GM19438 (cell line): ENCODE results near the gene IHH.

Experiments
- ATAC-seq: cut with Tn5 transposase; IDR thresholded peaks from one replicate; pipeline ENCODE4 v1.9.1; 2021; ENCODE audit warnings: low read depth; ENCODE audit not compliant: unreplicated experiment

Gene IHH

DNA sequence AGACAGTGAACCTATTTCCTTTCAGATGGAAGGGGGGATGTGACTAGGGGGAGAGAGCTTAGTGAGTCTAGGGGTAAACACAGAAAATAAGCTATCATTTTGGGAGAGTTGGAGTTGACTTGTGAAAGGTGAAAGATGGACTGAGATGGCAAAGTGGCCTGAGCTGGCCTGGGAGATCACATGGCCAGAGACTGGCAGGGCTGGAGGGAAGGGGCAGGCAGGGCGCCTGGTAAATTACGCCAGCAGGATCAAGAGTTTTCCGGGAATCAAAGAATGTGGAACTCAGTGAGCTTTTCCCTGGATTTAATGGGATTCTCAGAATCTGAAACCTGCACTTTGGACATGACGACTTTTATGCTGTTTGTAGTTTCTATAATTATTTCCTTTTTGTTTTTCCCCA is 18.6 kb downstream of the IHH start:
- no peak for ATAC-seq

DNA sequence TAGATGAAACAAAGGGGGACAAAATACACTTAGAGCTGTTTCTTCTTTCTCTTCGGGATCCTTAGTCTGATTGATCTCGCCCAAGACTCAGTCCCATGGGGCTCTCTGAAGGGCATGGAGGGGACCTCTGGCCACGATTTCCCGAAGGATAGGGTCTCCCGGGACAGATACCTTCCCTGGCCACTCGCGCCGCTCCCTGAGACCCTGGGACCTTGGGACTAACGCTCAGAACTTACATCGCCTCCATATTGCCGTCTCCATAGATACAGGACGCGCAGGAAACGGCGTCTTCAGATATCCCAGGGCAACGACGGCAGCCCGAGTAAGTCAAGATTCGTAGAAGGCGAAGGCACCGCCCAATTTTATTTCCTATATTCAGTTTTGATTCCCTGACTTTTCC is 19.5 kb downstream of the IHH start, which contains the start of gene CFAP65:
Gene CFAP65 (minus strand): TSS at position 265 of the 400 bp plus-strand sequence. CDS start 2,468 bp downstream, outside the sequence.
- no peak for ATAC-seq

DNA sequence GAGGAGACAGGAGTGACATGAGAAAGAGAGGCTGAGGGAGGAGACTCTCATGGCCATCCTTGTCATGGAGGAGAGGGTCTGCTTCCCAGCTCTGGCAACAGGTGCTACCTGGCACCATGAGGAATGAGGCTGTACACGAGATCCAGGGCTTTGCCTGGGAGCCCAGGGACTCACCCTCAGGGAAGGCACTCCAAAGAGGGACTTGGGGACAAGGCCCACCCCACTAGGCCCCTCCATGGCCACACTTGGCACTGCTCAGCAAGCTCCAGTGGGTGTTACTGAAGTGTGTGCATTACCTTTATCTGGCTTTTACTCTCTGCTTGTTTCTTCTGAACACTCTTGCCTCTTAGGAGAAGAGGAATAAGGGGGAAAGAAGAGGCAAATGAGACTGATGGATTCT is 22.1 kb downstream of the IHH start:
- ATAC-seq, result no peak

DNA sequence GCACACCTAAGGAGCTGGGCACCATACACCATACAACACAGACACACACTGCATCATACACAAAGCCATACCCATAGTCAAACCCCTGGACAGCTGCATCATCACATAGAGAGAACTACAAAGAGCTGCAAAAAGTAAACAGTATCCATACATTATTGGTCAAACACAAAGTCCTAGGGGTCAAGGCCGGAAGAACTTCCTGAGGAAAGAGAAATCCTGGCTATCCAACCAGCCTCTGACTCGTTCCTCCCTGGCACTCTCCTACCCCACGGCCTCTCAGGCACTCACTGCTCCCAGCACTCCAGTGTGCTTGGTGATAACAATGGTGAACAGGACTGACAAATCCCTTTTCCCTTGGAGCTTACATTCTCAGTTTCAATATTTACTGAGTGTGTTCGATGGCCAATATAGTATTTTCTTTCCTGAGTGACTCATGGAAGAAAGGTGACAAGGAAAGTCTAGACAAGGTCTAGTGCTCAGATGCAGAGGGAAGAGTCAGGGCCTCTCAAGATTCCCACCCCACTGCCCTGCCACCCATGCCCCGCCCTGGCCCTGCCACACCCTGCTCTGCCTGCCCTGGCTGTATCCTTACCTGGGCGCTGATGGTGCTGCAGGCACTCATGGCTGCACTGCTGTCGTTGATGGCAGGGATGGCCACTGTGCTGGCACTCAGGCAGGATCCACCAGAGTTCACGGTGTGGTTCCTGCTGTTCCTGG is 22.8 kb downstream of the IHH start:
- ATAC-seq, result no peak

DNA sequence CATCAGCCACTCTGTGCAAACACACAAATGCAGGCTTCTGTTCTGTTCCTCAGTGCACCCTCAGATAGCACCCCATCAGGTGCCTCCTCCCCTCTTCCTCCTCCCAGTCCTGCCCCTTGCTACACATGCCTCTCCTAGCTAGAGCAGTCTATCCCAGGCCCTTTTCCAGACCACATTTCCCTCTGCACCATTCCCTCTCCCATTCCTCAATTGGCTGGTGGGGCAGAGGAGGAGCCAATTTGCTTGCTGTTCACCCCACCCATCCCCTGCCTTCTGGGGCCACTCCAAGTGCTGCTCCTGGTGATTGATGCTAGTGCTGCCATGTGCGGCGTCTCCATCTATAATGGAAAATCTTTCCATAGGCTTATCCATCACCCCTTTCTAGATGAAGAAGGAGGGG is 24.8 kb downstream of the IHH start:
- ATAC-seq, result no peak

DNA sequence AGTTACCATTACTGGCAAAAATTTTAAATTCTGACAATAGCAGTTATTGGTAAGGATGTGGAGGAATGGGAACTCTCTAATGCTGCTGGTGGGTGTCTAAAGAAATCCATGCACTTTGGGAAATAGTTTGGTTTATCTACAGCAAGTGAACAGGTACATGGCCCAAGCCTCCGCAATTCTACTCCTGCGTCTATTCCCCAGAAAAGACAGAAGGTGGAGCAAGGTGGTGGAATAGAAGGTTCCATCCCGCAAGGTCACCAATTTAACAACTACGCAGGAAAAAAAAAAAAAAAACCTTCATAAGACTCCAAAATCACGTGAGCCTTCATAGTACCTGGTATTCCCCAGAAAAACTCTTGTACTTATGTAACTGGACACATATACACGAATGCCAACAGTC is 25.9 kb downstream of the IHH start:
- ATAC-seq, result no peak

DNA sequence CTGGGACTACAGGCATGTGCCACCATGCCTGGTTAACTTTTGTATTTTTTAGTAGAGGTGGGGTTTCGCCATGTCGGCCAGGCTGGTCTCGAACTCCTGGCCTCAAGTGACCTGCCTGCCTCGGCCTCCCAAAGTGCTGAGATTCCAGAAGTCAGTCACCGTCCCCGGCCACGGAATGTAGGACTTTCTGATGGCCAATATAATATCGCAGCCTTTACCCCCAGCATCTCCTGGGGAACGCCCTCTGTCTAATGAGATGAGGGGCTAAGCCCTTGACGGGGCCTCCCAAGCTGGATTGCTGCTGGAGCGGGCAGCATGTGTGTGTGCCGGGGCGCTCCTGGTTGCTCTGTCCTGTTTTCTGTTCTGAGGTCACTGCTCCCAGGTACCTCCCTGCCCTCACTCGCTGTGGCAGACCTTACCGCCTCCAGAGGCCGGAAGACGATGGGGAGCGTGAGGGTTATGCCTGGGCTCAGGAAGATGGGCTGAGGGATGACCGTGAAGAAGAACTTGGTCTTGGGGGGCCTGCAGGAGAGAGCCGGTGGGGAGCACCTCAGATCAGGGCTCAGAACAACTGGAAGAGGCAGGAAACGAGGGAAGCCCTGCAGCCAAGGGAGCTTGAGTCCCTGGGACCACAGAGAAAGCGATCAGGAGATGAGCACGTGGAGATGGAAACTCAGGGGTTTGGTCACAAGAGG is 28.5 kb downstream of the IHH start:
- ATAC-seq, result no peak

DNA sequence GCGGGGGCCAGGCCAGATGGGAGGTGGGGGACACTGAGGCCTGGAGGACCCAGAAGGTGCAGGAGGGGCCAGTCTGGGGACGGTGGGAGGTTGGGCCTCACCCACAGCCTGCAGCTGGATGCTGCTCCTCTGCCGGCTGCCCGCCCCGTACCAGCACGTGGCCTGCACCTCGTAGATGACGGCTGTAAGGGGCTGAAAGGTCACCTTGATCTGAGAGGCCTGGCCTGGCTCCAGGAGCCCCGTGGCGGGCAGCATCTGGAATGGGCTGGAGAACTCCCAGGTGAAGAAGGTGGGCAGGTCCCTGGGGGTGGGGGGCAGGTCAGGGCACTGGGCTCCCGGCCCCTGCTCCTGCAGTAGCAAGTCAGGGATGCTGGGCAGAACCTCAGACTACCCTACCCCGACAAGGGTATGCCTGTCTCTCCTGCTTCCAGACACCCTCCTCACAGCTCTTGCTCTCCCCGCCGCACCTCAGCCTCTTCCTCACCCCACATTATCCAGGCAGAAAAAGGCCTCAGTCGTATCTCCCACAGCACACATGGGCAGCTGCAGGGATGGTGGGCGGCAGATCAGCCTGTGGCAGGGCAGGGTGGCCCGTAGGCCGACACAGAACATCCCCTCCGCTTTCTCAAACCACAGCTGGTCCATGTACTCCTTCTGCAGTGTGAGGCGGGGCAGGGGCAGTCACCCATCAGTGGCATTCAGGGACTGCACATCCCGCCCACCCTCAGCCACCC is 29.5 kb downstream of the IHH start:
- ATAC-seq, result no peak

DNA sequence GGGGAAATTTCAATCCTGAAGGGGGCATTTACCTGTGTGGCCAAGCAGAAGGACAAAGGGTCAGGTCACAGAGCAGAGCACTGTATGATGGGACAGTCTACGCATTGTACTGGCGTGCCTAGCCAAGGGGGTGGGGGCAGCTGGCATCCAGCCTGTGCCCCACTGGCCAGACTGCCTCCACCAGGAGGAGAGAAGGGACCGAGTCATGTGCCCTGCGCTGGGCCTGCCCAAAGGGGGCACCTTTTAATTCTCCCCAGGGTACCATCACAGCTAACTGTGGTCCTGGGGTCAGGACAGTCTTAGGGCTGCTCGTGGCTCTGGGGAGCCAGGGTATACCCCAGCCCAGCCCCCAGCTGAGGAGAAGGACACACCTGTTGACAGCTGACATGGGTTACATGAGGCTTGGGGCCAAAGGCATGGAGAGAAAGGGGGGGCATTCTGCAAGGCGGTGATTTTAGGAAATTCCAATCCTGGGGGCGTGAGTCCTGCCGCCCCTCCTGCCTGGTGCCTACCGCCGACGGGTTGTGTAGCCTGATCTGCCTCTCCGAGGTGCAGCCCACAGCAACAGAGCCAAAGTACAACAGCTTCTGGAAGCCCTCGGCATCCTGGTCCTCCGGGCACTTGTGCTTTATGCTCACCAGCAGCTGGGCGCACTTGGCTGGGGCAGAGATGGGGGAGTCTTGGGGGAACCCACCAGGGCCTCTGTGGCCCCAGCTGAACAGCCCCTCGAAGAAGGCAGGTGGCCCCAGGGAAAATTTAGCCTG is 30.4 kb downstream of the IHH start:
- no peak for ATAC-seq

DNA sequence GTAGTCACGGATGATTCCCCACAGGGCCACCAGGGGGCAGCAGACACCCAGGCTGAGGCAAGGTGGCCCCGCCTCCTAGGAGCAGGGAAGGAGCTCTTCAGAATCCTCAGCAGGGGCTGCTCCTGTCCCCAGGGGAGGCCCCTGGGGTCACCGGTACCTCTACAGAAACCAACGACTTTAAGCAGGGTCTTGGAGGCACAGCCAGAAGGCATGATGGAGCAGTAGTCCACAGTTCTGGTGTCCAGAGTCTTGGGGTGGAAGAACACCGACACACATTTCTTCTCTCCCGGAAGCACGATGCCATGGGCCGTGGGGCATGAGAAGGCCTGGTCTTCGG is 30.9 kb downstream of the IHH start:
- peak; percentile 62 for ATAC-seq

DNA sequence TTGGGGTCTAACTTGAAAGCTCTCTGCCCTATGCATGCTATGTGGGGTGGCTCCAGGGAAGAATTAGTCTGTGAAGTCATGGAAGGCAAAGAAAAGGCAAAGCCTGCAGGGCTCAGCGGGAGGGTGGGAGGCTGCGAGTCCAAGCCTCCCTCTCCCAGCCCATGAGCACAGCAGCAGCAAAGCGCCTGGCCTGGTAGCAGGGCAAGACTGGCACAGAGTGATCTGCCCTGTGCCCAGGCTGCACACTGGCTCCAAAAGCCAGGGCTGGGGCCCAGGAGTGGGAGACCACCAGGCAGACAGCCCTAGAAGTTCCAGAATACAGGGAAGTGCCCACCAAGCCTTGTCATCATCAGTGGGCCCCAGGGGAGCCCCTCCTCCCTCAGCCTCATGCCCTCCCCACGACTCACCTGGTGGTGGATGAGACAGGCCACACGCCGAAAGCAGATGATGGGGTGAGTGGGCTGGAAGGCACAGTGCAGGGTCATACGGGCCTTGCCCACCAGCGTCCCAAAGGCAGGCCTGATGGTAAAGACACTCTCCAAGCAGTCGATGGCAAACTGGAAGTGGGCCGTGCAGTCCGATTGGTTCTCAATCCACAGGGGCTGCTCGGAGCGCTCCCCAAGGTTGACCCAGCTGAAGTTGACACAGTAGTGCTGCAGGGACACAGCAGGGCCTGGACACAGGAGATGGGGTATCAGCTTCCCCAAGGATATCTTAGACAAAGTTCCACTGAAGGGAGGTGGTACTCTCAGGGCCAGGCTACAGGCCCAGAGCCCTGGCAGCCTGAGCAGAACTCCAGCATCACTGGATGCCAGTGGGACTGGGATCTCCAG is 31.5 kb downstream of the IHH start:
- no peak for ATAC-seq

DNA sequence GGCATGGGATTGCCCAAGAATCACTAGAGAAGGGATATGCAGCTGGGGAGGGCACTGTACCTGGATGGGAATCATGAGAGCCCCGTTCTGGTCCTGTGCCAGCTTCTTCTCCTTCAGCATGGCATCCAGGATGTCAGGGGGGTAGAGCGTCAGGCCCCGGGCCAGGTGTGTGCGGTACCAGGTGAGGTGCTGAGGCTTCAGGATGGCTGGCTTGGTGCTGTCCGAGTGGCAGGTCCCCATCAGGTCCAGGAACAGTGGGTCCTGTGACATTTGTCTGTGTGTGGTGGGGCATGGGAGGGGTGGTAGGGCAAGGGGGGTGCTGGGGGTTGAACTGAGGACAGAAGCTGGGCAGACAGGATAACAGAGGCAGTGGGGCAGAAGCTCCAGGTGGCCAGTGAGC is 32.6 kb downstream of the IHH start:
- no peak for ATAC-seq

DNA sequence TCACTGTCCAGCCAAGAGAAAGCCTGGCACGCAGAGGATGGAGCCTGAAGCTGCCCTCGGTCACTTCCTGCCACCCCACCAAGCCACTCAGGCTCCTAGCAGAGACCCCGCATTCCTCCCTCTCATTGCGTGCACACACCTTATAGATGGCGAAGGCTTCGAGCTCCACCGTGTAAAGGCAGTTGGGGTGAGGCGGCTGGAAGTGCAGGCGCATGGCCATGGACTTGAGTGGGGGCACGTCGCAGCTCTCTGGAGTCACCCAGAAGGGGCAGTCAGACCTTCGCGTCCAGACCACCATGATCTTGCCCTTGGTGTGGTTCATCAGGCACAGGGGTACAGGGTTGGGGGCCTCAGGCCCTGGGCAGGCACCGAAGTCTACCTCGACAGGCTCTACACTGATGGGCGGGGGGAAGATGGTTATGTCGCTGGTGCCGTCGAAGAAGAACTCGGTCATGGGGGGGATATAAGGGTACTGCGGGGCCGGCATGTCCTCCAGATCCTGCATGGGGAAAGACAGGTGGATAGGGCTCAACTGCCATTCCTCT is 33.1 kb downstream of the IHH start:
- ATAC-seq, result no peak

DNA sequence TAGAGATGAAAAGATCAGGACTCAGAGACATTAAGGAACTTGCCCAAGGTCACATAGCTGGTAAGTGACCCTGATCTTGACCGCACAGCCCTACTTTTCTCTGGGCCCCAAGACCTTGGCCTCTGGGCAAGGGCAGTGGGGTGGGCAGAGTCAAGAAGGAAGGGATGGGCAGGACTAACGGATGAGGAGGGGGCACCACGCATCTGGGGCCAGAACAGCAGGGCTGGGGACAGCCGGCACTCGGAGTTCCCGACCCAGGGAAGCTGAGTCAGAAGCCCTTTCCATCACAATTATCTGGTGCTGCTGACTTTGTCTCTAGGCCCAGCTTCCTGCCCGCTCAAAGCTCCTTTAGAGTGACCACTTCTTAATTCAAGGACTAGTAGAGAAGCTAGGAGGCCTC is 33.8 kb downstream of the IHH start:
- ATAC-seq, result no peak

DNA sequence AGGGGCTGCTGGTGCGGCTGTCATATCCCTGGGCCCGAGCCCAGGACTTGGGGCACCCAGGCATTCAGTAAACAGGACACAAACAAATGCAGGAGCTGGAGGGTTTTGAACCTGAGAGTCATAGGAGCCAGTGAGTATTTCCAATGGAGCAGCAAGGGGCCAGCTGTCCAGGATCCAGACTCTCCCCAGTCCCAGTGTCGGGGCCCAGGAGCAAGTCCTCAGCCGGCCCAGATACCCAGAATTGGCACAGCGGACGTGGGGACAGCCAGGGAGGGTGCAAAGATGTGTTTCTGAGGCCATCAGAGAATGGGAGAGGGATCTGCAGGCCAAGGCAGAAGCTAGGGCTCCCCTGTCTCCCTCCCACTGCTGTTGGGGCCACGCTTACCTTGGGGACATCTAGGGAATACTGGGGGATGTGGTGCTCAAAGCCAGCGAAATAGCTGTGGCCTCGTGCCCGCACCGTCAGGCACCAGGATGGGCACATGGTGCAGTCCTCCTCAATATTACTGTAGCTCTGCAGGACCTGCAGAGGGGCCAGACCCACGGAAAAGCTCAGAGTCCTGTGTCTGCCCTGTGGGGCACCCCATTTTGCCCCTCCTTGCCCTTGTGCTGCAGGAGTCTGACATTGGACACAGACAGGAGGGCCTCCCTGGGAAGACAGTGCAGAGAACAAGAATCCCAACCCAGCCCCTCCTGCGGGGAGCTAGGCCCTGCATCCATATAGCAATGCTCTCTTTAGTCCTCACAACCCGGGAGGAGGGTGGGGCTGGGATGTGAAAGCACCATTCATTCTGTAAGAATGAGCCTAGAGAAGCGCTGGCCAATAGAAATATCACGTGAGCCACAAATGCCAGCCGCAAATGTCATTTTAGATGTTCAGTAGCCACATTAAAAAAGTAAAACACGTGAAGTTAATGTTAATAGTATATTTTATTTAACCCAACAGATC is 34.8 kb downstream of the IHH start:
- ATAC-seq, result no peak

DNA sequence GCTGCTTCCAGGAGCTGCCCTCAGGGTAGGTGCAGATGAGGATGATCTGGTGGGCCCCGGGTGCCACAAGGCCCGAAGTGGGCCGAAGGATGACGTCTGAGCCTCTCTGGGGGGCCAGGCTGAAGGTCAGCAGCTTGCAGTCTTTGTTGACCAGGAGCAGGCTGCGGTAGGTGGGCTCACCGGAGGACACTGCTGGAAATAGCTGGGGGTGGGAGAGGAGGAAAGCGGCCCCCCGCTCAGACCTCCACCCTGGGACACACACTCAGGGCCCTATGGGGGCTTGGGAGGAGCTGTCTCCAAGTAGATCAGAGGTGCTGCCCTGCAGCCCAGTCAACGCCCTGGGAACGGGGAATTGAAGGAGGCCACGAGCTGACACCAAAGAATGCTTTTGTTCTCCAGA is 36.7 kb downstream of the IHH start:
- no peak for ATAC-seq

DNA sequence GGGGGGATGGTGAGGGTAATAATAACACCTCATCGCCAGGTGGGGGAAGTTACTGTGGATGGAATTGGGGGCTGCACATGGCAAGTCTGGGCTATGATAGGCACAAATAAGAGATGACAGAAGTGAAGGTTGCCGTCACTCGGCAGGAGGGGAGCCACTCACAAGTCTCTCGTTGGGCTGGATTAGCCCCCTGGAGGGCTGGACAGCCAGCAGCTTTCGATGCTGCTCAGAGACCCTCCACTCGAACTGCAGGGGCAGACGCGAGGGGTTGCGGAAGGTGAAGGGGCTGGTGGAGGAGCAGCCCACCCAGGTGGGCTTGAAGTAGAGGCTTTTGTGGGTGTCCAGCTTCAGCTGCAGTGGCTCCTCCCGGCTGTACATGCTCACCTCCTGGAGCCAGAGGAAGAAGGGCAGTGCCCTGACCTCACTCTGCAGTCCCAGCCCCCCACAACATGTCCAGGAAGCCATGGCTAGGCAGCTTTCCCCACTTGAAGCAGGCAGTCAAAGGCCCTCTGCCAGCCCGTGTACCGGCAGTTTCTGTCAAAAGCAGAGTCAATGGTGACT is 37.6 kb downstream of the IHH start:
- no peak for ATAC-seq

DNA sequence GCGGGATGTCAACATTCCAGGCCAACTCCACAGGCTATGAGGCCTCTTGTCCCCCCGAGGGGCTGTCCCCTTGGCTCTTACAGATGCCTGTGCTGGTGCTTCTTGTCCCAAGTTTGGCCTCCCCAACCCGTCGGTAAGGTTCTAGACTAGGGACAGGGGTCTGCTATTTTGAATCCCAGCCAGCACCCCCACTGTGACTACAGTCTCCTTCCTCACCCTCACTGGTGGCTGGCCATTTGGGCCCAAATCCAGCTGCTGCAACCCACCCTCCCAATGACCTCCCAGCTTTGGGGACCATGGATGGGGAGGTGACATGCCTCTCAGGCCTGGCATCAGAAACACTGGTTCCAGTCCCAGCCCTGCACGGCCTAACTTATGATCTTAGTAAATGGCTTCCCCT is 38.1 kb downstream of the IHH start:
- ATAC-seq, result no peak
